Measurements from ENCODE around the gene HECTD1.

DNA sequence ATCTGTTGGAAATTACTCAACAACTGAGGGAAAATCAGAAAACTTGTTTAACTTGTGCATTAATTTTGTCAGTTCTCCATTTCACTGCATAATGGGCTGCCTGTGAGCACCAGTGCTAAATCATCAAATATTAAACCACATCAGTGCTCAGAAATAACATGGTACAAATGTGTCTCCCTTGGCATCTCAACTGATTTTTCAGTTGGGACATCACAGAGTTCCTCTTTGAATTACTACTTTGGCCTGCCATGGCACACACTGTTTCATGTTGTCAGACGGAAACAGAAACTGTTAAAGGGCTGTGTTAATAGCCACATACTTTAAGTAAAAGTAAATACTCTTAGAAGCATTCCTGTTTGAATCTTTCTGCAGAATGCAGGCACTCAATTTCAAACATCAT lies 139.4 kb downstream of the HECTD1 start:
- TF ChIP-seq, protein P1, sequence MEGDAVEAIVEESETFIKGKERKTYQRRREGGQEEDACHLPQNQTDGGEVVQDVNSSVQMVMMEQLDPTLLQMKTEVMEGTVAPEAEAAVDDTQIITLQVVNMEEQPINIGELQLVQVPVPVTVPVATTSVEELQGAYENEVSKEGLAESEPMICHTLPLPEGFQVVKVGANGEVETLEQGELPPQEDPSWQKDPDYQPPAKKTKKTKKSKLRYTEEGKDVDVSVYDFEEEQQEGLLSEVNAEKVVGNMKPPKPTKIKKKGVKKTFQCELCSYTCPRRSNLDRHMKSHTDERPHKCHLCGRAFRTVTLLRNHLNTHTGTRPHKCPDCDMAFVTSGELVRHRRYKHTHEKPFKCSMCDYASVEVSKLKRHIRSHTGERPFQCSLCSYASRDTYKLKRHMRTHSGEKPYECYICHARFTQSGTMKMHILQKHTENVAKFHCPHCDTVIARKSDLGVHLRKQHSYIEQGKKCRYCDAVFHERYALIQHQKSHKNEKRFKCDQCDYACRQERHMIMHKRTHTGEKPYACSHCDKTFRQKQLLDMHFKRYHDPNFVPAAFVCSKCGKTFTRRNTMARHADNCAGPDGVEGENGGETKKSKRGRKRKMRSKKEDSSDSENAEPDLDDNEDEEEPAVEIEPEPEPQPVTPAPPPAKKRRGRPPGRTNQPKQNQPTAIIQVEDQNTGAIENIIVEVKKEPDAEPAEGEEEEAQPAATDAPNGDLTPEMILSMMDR (IDR thresholded peaks at IDR 0.05), result no peak
- TF ChIP-seq CHD2 (IDR thresholded peaks at IDR 0.05; ENCODE audit: low read length, partially characterized antibody) (no peak), POLR2AphosphoS5 (IDR thresholded peaks at IDR 0.05; ENCODE audit: low read depth, low read length) (no peak), TCF12 (IDR thresholded peaks at IDR 0.05) (no peak), USF2 (IDR thresholded peaks at IDR 0.05; ENCODE audit: borderline replicate concordance, low read depth, low read length) (no peak), RFX5 (IDR thresholded peaks at IDR 0.05; ENCODE audit: low read length) (no peak), EZH2phosphoT487 (IDR thresholded peaks at IDR 0.05; ENCODE audit: borderline replicate concordance, low read depth) (no peak), YY1 (IDR thresholded peaks at IDR 0.05; ENCODE audit: low read depth) (no peak)
- TF ChIP-seq, protein P2, sequence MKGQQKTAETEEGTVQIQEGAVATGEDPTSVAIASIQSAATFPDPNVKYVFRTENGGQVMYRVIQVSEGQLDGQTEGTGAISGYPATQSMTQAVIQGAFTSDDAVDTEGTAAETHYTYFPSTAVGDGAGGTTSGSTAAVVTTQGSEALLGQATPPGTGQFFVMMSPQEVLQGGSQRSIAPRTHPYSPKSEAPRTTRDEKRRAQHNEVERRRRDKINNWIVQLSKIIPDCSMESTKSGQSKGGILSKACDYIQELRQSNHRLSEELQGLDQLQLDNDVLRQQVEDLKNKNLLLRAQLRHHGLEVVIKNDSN (IDR thresholded peaks at IDR 0.05; ENCODE audit: borderline replicate concordance, low read depth), result no peak
